Measurements from ENCODE around the gene INTU. TPM values are rescaled to one million over a fixed set of nuclear protein-coding genes. Genes with fewer than 3 reads are reported as not detected.

INTU gene
- total RNA-seq, 1 experiment from 2014 or later = 2.0 TPM

- no peaks in the 10 kb centered on the region for H3K36me3 Mint-ChIP-seq (ENCODE audit: insufficient read depth, unreplicated experiment)
- H3K4me1 Mint-ChIP-seq (ENCODE audit: low read depth, unreplicated experiment) = no peaks in the 10 kb centered on the region
- intact Hi-C loops (cut with micrococcal nuclease; ENCODE audit: unreplicated experiment) = loop anchor here (5.0 kb wide), 1 partner anchor 109 kb away; the partner anchor contains the start of gene SLC25A31
- DNase-seq = peak; percentile 65 to 70
- H3K4me3 ChIP-seq (ENCODE audit: low read depth, low read length) = peak overlapping the region; percentile 34
- no peaks in the 10 kb centered on the region for H3K9me3 Mint-ChIP-seq (ENCODE audit: unreplicated experiment)
- H3K4me3 Mint-ChIP-seq (ENCODE audit: unreplicated experiment) = peak overlapping the region; percentile 71
- H3K27ac Mint-ChIP-seq (ENCODE audit: unreplicated experiment) = no peak overlapping the region
- H3K4me1 ChIP-seq = no peaks in the 10 kb centered on the region
- peak; percentile 25 to 55 for TF ChIP-seq CTCF (IDR thresholded peaks at IDR 0.05; ENCODE audit: insufficient read depth in 1 of 2, low read depth in 1 of 2, low read length in 1 of 2, severe bottlenecking in 1 of 2, unreplicated experiment in 1 of 2)
- no peaks in the 10 kb centered on the region for H3K36me3 ChIP-seq (ENCODE audit: control insufficient read depth, insufficient read depth, low read length)
- no peaks in the 10 kb centered on the region for H3K9me3 ChIP-seq
- CTCF ChIA-PET = interaction anchor here (0.6 to 1.7 kb wide), 4 partner anchors 9 to 347 kb away, joined by 3 to 8 read pairs (median 6); partner anchors contain the start of gene INTU
- no TSS peak for BruUV-seq (replicated peaks)
- H3K27me3 Mint-ChIP-seq (ENCODE audit: insufficient read depth, unreplicated experiment) = peaks cover 16% of the 10 kb centered on the region
- H3K27me3 ChIP-seq (replicated peaks; ENCODE audit: control insufficient read depth, insufficient read depth, low read length) = no peaks in the 10 kb centered on the region
- POLR2A ChIA-PET = interaction anchor here (0.6 to 1.0 kb wide), 2 partner anchors 10 to 159 kb away, joined by 3 read pairs; partner anchors contain the start of genes HSPA4L and INTU
These were observed 9.6 kb upstream of the INTU start for GRCh38 chr4:127622921-127623796.

DNA sequence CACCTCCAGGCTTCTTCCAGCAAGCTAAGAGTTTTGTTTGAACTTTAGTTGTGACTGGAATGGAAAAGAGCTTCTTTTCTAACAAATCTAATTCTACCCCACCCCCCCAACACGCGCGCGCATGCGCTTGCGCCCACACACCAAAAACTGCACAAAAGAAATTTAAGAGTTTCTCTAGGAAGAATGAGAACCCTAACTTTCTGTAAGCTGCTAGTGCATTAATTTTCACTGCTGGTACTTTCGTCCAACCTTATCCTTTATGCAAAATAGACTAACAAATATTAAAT, 9.0 kb upstream of the INTU start:
- ChIA-PET CTCF (interaction anchor here (0.6 kb wide), 1 partner anchor 346 kb away, joined by 4 read pairs; no protein-coding TSS in a partner anchor), POLR2A (interaction anchor here (1.0 kb wide), 1 partner anchor 9 kb away, joined by 3 read pairs; the partner anchor contains the start of gene INTU)
- DNase-seq = no peak
- no peaks in the 10 kb centered on the region for H3K36me3 Mint-ChIP-seq (ENCODE audit: insufficient read depth, unreplicated experiment)
- TF ChIP-seq CTCF (IDR thresholded peaks at IDR 0.05; ENCODE audit: insufficient read depth in 1 of 2, low read depth in 1 of 2, low read length in 1 of 2, severe bottlenecking in 1 of 2, unreplicated experiment in 1 of 2) = no peak
- H3K27me3 Mint-ChIP-seq (ENCODE audit: insufficient read depth, unreplicated experiment) = peaks cover 14% of the 10 kb centered on the region
- Histone ChIP-seq H3K4me1 (no peaks in the 10 kb centered on the region), H3K27me3 (replicated peaks; ENCODE audit: control insufficient read depth, insufficient read depth, low read length) (no peaks in the 10 kb centered on the region), H3K36me3 (ENCODE audit: control insufficient read depth, insufficient read depth, low read length) (no peaks in the 10 kb centered on the region), H3K4me3 (ENCODE audit: low read depth, low read length) (no peak overlapping the region), H3K9me3 (no peaks in the 10 kb centered on the region)
- no peaks in the 10 kb centered on the region for H3K9me3 Mint-ChIP-seq (ENCODE audit: unreplicated experiment)
- no peak overlapping the region for H3K27ac Mint-ChIP-seq (ENCODE audit: unreplicated experiment)
- peak overlapping the region; percentile 43 for H3K4me3 Mint-ChIP-seq (ENCODE audit: unreplicated experiment)
- no TSS peak for BruUV-seq (replicated peaks)
- H3K4me1 Mint-ChIP-seq (ENCODE audit: low read depth, unreplicated experiment) = no peaks in the 10 kb centered on the region
- intact Hi-C loops (cut with micrococcal nuclease; ENCODE audit: unreplicated experiment) = loop anchor here (5.0 kb wide), 1 partner anchor 109 kb away; the partner anchor contains the start of gene SLC25A31

GRCh38 chr4:127624173-127624572, 8.6 kb upstream of the INTU start:
- Histone ChIP-seq H3K9me3 (no peaks in the 10 kb centered on the region), H3K27me3 (replicated peaks; ENCODE audit: control insufficient read depth, insufficient read depth, low read length) (no peaks in the 10 kb centered on the region), H3K4me3 (ENCODE audit: low read depth, low read length) (no peak overlapping the region), H3K4me1 (no peaks in the 10 kb centered on the region), H3K36me3 (ENCODE audit: control insufficient read depth, insufficient read depth, low read length) (no peaks in the 10 kb centered on the region)
- Mint-ChIP-seq H3K9me3 (ENCODE audit: unreplicated experiment) (no peaks in the 10 kb centered on the region), H3K4me1 (ENCODE audit: low read depth, unreplicated experiment) (no peaks in the 10 kb centered on the region), H3K27ac (ENCODE audit: unreplicated experiment) (no peak overlapping the region), H3K4me3 (ENCODE audit: unreplicated experiment) (no peak overlapping the region), H3K36me3 (ENCODE audit: insufficient read depth, unreplicated experiment) (no peaks in the 10 kb centered on the region), H3K27me3 (ENCODE audit: insufficient read depth, unreplicated experiment) (peaks cover 11% of the 10 kb centered on the region)
- CTCF ChIA-PET = interaction anchor here (0.6 kb wide), 1 partner anchor 346 kb away, joined by 4 read pairs; no protein-coding TSS in a partner anchor
- POLR2A ChIA-PET = no interaction called here
- DNase-seq = no peak
- BruUV-seq (replicated peaks) = no TSS peak
- intact Hi-C loops (cut with micrococcal nuclease; ENCODE audit: unreplicated experiment) = loop anchor here (5.0 kb wide), 1 partner anchor 108 kb away; the partner anchor contains the start of gene SLC25A31
- TF ChIP-seq CTCF (IDR thresholded peaks at IDR 0.05; ENCODE audit: insufficient read depth in 1 of 2, low read depth in 1 of 2, low read length in 1 of 2, severe bottlenecking in 1 of 2, unreplicated experiment in 1 of 2) = no peak

All from Caco-2 (cell line).